Trophoblast cell (in vitro differentiated cells and primary cell): Measurements from ENCODE around the gene QKI.
A peak's percentile ranks its signal among the peaks of the same experiment; 100 is the strongest.

ENCODE experiments used
- DNase-seq, 2 donors: peaks; one replicate each; pipeline ENCODE4 v3.0.0-alpha.2; 2016
- H2AFZ ChIP-seq: 2 replicates; pipeline ENCODE4 v1.6.1; 2013; ENCODE audit warnings: low read length, moderate library complexity, mild to moderate bottlenecking; ENCODE audit not compliant: insufficient read depth, poor library complexity
- H2AK5ac ChIP-seq: 2 replicates; pipeline ENCODE4 v1.6.1; 2013; ENCODE audit warnings: mild to moderate bottlenecking, low read length
- H2BK120ac ChIP-seq: 2 replicates; pipeline ENCODE4 v1.6.1; 2013; ENCODE audit warnings: low read length, mild to moderate bottlenecking, moderate library complexity; ENCODE audit not compliant: insufficient read depth, poor library complexity
- H2BK12ac ChIP-seq: 2 replicates; pipeline ENCODE4 v1.6.1; 2013; ENCODE audit warnings: mild to moderate bottlenecking, low read length, moderate library complexity
- H2BK5ac ChIP-seq: 2 replicates; pipeline ENCODE4 v1.6.1; 2013; ENCODE audit warnings: low read length, low read depth, moderate library complexity, mild to moderate bottlenecking; ENCODE audit not compliant: poor library complexity
- H3K14ac ChIP-seq: 2 replicates; pipeline ENCODE4 v1.6.1; 2013; ENCODE audit warnings: mild to moderate bottlenecking, low read length
- H3K18ac ChIP-seq: 2 replicates; pipeline ENCODE4 v1.6.1; 2013; ENCODE audit warnings: mild to moderate bottlenecking, low read length
- H3K23ac ChIP-seq: 2 replicates; pipeline ENCODE4 v1.6.1; 2013; ENCODE audit warnings: low read length
- H3K27ac ChIP-seq: 2 replicates; pipeline ENCODE4 v1.5.1; 2013; ENCODE audit warnings: low read depth, mild to moderate bottlenecking, inconsistent platforms, low read length, moderate library complexity
- H3K27me3 ChIP-seq: 2 replicates; pipeline ENCODE4 v1.6.1; 2013; ENCODE audit warnings: inconsistent platforms, mild to moderate bottlenecking, low read length, moderate library complexity; ENCODE audit not compliant: insufficient read depth
- H3K36me3 ChIP-seq, 2 experiments: 1 replicate in 1 of 2; 2 replicates in 1 of 2; pipeline ENCODE4 v1.6.1; 2013; ENCODE audit warnings: low read length in 2 of 2, mild to moderate bottlenecking in 2 of 2, moderate library complexity in 1 of 2; ENCODE audit not compliant: insufficient read depth in 2 of 2, control insufficient read depth in 1 of 2
- H3K4ac ChIP-seq: 2 replicates; pipeline ENCODE4 v1.6.1; 2013; ENCODE audit warnings: low read depth, mild to moderate bottlenecking, low read length, moderate library complexity
- H3K4me1 ChIP-seq, 2 experiments: 1 replicate in 1 of 2; 2 replicates in 1 of 2; pipeline ENCODE4 v1.6.1; 2013; ENCODE audit warnings: low read length in 2 of 2, mild to moderate bottlenecking in 2 of 2, moderate library complexity in 1 of 2; ENCODE audit not compliant: insufficient read depth in 2 of 2, control insufficient read depth in 1 of 2
- H3K4me2 ChIP-seq: 2 replicates; pipeline ENCODE4 v1.6.1; 2013; ENCODE audit warnings: inconsistent platforms, mild to moderate bottlenecking, low read length, moderate library complexity
- H3K4me3 ChIP-seq: 2 replicates; pipeline ENCODE4 v1.5.1; 2013; ENCODE audit warnings: mild to moderate bottlenecking, low read depth, low read length, inconsistent platforms
- H3K79me1 ChIP-seq: one replicate; pipeline ENCODE4 v1.6.1; 2013; ENCODE audit warnings: low read length
- H3K79me2 ChIP-seq: 2 replicates; pipeline ENCODE4 v1.6.1; 2013; ENCODE audit warnings: low read length, mild to moderate bottlenecking; ENCODE audit not compliant: control insufficient read depth, insufficient read depth, poor library complexity
- H3K9ac ChIP-seq: 2 replicates; pipeline ENCODE4 v1.6.1; 2013; ENCODE audit warnings: mild to moderate bottlenecking, low read length
- H3K9me3 ChIP-seq: 2 replicates; pipeline ENCODE4 v1.6.1; 2013; ENCODE audit warnings: low read depth, mild to moderate bottlenecking, control low read depth, inconsistent platforms, low read length; ENCODE audit not compliant: insufficient read depth
- H4K12ac ChIP-seq: 2 replicates; pipeline ENCODE4 v1.6.1; 2013; ENCODE audit warnings: low read depth, mild to moderate bottlenecking, low read length, moderate library complexity
- H4K8ac ChIP-seq: 2 replicates; pipeline ENCODE4 v1.6.1; 2013; ENCODE audit warnings: low read depth, mild to moderate bottlenecking, low read length, moderate library complexity
- H4K91ac ChIP-seq: one replicate; pipeline ENCODE4 v1.6.1; 2013; ENCODE audit warnings: low read depth, mild to moderate bottlenecking, low read length, moderate library complexity
- WGBS: extraction: QIAGEN DNeasy Blood & Tissue Kit; methylation state at CpG from one replicate; pipeline ENCODE4 v1.1.7; 2013; ENCODE audit warnings: missing lambda C conversion rate; ENCODE audit not compliant: insufficient read length, insufficient coverage; ENCODE audit errors: extremely low coverage; 5-methylcytosine and 5-hydroxymethylcytosine counted together

Gene QKI

GRCh38 chr6:163412801-163413344, 1.6 kb upstream of the QKI start:
- H2AFZ ChIP-seq: peak overlapping the region; percentile 87
- peak overlapping the region; percentile 99 for H3K14ac ChIP-seq
- H2BK5ac ChIP-seq: peak overlapping the region; percentile 92
- no peak overlapping the region for H2BK12ac ChIP-seq
- H3K23ac ChIP-seq: no peak overlapping the region
- peak overlapping the region; percentile 99 for H3K27ac ChIP-seq
- no peak overlapping the region for H2BK120ac ChIP-seq
- H3K4me3 ChIP-seq: peak overlapping the region; percentile 95
- peak overlapping the region; percentile 94 for H4K8ac ChIP-seq
- H3K36me3 ChIP-seq: no peaks in the 10 kb centered on the region
- H3K79me1 ChIP-seq: peaks cover 28% of the 10 kb centered on the region
- no peaks in the 10 kb centered on the region for H3K27me3 ChIP-seq
- H3K9ac ChIP-seq: no peak overlapping the region
- H3K18ac ChIP-seq: no peak overlapping the region
- no peak overlapping the region for H2AK5ac ChIP-seq
- no peaks in the 10 kb centered on the region for H3K9me3 ChIP-seq
- H3K79me2 ChIP-seq: peaks cover 21% of the 10 kb centered on the region
- H4K12ac ChIP-seq: peak overlapping the region; percentile 99
- DNase-seq: peak in 1 of 2 donors; percentile 31
- peaks cover 0 to 2% of the 10 kb centered on the region in 2 experiments for H3K4me1 ChIP-seq
- peak overlapping the region; percentile 89 for H3K4ac ChIP-seq
- H4K91ac ChIP-seq: peak overlapping the region; percentile 95
- peak overlapping the region; percentile 53 for H3K4me2 ChIP-seq
- no CpG with 5 or more reads among the region's 14 CpGs for WGBS

GRCh38 chr6:163413345-163414116, 987 bp upstream of the QKI start:
- WGBS: no CpG with 5 or more reads among the region's 109 CpGs

GRCh38 chr6:163414946-163415619, 565 bp downstream of the QKI start:
- peak overlapping the region; percentile 96 for H4K91ac ChIP-seq
- peak overlapping the region; percentile 95 for H3K18ac ChIP-seq

More at GRCh38 chr6:163413345-163414116, 987 bp upstream of the QKI start:
- peaks cover 0 to 2% of the 10 kb centered on the region in 2 experiments for H3K4me1 ChIP-seq
- H3K9ac ChIP-seq: peak overlapping the region; percentile 91
- peak overlapping the region; percentile 95 for H3K4me3 ChIP-seq
- H3K9me3 ChIP-seq: no peaks in the 10 kb centered on the region
- H3K14ac ChIP-seq: peak overlapping the region; percentile 99
- H2BK5ac ChIP-seq: peak overlapping the region; percentile 92
- H3K18ac ChIP-seq: peak overlapping the region; percentile 94
- H2AFZ ChIP-seq: peak overlapping the region; percentile 87
- no peak overlapping the region for H3K23ac ChIP-seq
- H3K79me2 ChIP-seq: peaks cover 22% of the 10 kb centered on the region
- peak overlapping the region; percentile 95 for H4K91ac ChIP-seq
- peak overlapping the region; percentile 89 for H3K4ac ChIP-seq
- H3K27ac ChIP-seq: peak overlapping the region; percentile 99
- H3K27me3 ChIP-seq: no peaks in the 10 kb centered on the region
- H2AK5ac ChIP-seq: peak overlapping the region; percentile 98
- H3K4me2 ChIP-seq: peak overlapping the region; percentile 64
- peak overlapping the region; percentile 99 for H4K12ac ChIP-seq
- H3K36me3 ChIP-seq: no peaks in the 10 kb centered on the region
- H4K8ac ChIP-seq: peak overlapping the region; percentile 94
- peaks cover 28% of the 10 kb centered on the region for H3K79me1 ChIP-seq
- no peak overlapping the region for H2BK12ac ChIP-seq
- H2BK120ac ChIP-seq: peak overlapping the region; percentile 89
- DNase-seq: peak; percentile 78 to 94

More at GRCh38 chr6:163414946-163415619, 565 bp downstream of the QKI start:
- Histone ChIP-seq H2BK5ac (peak overlapping the region; percentile 95), H2BK120ac (peak overlapping the region; percentile 95), H2AFZ (peak overlapping the region; percentile 84), H3K36me3 (no peaks in the 10 kb centered on the region), H3K14ac (peak overlapping the region; percentile 98), H3K79me1 (peaks cover 28% of the 10 kb centered on the region), H3K9ac (peak overlapping the region; percentile 99), H3K27me3 (no peaks in the 10 kb centered on the region), H3K79me2 (peaks cover 22% of the 10 kb centered on the region), H2BK12ac (no peak overlapping the region), H3K4me2 (peak overlapping the region; percentile 76), H3K9me3 (no peaks in the 10 kb centered on the region), H3K27ac (peak overlapping the region; percentile 99), H3K23ac (no peak overlapping the region), H2AK5ac (peak overlapping the region; percentile 84), H3K4me3 (peak overlapping the region; percentile 97), H3K4ac (peak overlapping the region; percentile 100), H4K8ac (peak overlapping the region; percentile 87), H4K12ac (peak overlapping the region; percentile 88), H3K4me1 (peaks cover 0 to 2% of the 10 kb centered on the region in 2 experiments)
- DNase-seq: peak in 1 of 2 donors; percentile 44
- WGBS: no CpG with 5 or more reads among the region's 94 CpGs
